Stimulated activated CD8-positive, alpha-beta memory T cell treated with anti-CD3 and anti-CD28 coated beads, Interleukin-15, amount 100 ng/mL, for 1 hour (primary cell): ENCODE results near the gene LYST.
A peak's percentile ranks its signal among the peaks of the same experiment; 100 is the strongest.

Source experiments
- DNase-seq: peaks from one replicate; pipeline ENCODE4 v3.0.0-alpha.2; 2020; ENCODE audit warnings: low read depth

LYST gene

DNA sequence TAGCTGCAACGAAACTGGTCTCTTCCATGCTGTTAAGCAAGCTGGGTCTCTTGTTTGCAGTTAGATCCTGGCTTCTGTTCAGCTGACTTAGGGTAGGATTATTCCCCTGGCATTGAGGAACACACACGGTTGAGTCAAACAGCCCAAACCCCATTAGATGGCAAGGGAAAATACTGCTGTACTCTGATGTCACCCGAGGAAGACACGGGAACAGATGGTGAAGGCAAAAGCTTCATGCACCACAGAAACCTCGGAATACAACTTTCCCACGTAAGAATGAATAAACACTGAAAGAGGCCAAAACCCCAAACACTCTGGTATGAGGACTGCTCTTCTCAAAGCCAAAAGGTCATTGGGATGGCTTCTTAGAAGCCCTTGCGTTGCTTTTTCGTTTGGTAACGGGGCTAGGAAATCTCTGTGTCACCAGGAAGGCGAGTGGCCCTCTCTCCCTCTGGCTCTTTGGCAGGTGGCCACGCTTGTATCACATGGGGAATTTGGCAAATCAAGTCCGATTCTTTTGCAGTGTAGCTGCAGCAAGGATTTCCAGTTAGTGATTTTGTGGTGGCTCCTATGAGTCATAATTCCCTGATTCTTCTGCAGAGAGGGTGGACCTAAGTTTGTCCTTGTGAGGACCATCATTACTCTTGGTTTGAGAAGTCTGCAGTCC, 16.7 kb upstream of the LYST start:
- DNase-seq, result no peak

DNA sequence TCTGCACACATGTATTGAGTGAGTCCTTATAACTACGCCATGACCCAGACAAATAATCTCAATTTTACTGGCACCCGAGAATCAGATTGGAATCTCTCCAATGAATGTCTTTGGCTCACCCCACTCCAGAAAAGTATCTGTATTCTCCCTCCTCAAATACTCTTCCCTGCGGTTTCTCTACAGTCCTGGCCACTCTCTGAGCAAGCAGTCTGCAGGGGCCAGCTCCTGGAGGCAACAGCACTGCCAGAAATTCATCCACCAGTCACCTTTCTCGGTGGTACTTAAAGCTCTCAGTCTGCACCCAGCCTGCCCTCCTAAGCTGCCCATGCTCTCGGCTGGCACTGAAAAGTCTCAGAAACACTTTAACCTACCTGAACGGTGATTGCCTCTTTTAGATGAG, 16.1 kb upstream of the LYST start:
- DNase-seq, result no peak

GRCh38 chr1:235881930-235882700, 15.4 kb upstream of the LYST start:
- DNase-seq, result no peak

DNA sequence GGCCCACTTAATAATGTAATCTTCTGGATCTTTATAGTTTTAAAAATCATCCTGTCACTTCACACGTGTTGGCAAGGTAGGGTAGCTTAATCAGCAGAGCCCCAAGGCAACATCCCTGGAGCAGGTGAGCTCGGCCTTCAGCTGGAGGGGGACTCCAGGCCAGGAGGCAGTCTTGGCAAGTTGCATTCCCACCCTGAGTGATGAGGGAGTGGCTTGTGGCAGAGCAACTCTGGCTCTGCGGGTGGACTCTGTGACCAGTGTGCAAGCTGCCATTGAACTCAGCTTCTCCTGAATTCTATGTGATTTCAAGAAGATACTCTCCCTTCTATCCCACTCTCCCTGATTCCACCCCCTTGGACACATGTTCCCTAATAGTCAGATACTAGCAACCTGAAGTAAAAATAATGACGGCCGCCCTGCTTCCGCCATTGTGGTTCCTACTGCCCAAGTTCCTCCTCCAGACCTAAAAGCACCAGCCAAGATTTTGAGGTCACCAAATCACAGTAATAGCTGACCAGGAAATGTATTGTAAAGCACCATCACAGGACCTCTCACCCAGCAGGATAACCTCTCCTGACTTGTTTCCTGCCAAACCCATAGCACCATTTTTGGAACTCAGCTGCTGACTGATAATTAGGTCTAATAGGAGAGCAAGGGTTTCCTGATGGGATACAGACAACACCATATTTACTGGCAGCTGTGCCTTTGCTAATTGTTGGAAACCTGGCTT, 11.5 kb upstream of the LYST start:
- DNase-seq, result no peak

- no peak for DNase-seq
Observed at GRCh38 chr1:235876402-235876841, 9.7 kb upstream of the LYST start.

GRCh38 chr1:235875036-235875597, 8.4 kb upstream of the LYST start:
- no peak for DNase-seq

- DNase-seq, result no peak
Observed at GRCh38 chr1:235874261-235874660, 7.6 kb upstream of the LYST start.

DNA sequence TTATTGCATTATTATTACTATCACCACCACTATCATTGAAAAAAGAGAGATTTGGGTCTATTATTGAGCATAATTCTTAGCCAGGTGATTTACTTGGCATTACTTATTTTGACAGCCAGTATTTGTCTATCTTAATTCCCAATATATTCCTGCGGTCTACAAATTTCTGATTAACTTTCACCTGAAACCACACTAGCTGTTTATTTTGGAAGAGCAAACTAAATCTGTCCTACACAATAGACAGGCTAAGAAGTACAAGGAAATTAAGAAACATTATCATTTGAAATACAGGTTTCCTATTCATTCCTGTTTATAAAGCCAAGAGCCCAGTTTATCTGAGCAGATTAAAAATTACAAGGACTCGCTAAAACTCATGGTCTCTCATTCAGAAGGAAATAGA, 6.9 kb upstream of the LYST start:
- DNase-seq, result no peak

DNA sequence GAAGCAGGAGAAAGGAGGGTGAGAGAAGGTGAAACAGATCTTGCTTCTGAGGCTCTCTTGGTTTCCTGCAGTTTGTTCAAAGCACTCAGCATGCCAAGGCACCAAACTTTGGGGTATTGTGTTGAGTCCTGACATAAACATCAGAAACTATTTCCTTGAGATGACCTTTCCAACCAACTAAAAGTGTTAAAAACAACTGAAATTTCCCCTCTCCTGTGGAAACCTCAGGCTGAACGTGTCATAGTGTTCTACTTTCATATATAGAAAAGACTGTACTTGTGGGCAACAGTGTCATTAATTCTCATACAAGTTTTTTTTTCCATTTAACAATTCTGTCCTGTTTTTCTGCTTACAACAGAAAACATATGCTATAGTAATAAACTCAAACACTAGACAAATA, 6.3 kb upstream of the LYST start:
- no peak for DNase-seq

GRCh38 chr1:235872270-235872669, 5.6 kb upstream of the LYST start:
- no peak for DNase-seq

- peak; percentile 17 for DNase-seq
Observed at GRCh38 chr1:235867903-235868469, 1.3 kb upstream of the LYST start.

DNA sequence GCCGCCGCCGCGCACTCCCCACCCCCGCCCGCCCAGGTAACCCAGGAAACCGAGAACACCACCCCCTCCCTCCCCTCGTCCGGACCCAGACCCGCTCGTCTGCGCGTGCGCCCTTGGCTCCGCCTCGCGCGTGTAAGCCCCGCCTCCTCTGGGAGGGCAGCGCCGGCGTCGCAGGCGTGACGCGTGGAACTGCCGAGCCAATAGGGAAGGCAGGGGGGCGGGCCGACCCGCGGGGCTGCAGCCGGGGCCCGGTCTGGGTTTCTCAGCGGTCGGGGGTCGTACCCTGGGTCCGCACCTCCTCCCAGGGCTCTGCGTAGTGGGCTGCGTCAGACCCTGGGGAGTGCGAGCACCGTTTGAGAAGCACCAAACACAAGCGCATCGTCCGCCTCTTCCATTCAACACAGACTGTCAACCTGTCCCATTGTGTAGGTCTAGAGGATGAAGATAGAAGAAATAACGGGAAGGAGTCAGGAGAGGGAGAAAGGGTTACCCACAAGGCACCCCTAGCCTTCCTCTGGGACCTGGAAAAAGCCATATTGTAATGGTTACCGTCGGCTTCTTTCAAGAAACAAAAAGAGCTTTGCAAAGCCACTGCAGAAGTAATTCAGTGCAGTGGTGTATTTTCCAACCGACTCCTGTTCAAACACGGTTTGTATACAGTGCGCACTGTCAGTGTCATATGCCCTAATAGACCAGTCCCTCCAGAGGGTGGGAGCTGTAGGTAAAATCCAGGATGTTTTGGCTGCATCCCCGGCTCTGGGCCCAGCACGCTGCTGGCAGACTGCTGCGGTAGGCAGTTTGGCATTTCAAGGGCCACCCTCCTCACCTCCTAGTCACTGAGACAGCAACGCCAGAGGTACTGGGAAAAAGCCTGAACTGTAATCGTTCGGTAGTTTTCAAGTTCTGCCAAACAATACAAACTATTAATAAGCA, 473 bp upstream of the LYST start:
- peak; percentile 95 for DNase-seq

- DNase-seq, result no peak
Observed at GRCh38 chr1:235865565-235866204, 1.0 kb downstream of the LYST start.

DNA sequence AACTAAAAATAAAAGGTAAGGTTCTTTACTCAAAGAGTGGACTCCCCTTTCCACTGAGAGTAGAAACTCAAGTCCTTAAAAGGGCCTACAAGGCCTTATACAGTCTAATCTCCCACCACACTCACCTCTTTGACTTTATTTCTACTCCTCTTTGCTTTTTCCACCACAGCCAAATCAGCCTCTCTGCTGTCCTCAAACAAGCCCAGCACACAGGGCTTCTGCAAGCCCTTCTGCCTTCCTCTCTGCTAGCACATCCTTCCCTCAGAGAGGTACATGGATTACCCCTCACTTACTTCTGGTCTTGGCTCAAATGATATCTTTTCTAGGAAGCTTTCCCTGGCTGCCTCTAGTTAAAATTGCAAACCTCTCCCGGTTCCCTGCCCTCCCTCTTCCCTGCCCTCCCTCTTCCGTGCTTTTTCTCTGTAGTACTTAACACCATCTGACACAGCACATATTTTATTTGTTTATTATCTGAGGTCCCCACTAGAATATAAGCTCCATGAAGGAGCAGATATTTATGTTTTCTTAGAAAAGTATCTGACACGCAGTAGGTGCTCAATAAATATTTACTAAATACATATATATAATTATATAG, 1.7 kb downstream of the LYST start:
- no peak for DNase-seq

- no peak for DNase-seq
Observed at GRCh38 chr1:235864469-235864868, 2.2 kb downstream of the LYST start.

DNA sequence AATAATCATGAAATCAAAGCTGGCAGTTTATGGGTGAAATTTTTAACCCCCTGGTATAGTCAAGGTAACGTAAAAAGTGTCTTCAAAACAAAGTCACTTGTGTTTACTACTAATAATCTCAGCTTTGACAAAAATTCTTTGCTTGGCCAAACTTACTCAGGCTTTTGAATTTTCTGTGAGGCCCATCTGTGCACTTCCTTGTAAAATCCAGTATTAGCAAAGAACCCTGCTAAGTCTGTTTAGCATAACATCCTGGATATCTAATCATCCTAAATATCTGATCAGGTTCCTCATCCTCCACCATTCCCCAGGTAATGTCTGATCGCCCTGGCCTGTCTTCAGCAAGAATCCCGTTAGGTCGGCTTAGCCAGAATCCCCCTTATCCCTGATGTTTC, 3.0 kb downstream of the LYST start:
- DNase-seq, result no peak

- DNase-seq, result no peak
Observed at GRCh38 chr1:235861857-235862256, 4.8 kb downstream of the LYST start.

DNA sequence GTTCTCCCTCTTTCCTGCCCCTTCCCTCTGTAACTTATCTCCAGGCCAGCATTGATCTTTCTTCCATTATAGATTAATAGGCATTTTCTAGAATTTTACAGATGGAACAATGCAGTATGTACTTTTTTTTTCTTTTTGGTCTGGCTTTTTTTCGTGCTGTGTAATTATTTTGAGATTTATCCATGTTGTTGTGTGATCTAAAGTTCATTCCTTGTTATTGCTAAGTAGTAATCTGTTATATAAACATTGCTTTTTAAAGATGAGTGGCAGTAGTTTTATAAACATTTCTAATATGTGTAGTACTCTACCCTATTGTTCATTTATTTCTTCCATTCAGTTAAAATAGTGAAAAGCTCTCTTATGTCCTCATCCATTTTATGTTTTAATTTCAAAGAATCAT, 5.9 kb downstream of the LYST start:
- no peak for DNase-seq

GRCh38 chr1:235859789-235860188, 6.9 kb downstream of the LYST start:
- DNase-seq, result no peak

DNA sequence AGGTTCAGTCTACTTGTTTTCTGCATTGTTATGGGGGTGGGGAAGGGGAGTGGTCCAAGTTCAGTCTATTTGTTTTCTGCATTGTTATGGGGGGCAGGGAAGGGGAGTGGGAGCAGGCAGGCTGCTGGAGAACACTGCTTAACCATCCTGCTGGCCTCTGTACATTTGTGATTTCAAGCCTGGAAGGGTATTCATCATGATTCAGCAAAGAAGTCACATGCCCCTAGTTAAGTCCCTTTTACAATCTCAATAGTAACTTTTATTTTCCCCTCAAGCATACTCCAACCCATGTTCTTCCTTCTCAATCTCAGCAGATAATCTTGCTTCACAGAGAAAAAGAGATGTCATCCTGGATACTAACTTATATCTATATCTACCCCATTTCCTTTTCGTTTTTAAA, 7.9 kb downstream of the LYST start:
- DNase-seq, result no peak
